SU-DHL-6 (cell line): Measurements from ENCODE around the gene RHOXF2.
"Not testable (repeated sequence)": the region's sequence is repeated elsewhere in the genome, so short reads cannot be mapped to it uniquely, and the experiment has no call there.

Source experiments
- H2AFZ ChIP-seq: fragments of 200-600 bp; sonication (generic); 2 replicates; pipeline ENCODE4 v1.6.1; 2014; ENCODE audit warnings: low read depth, mild to moderate bottlenecking, moderate library complexity, mixed read lengths, antibody characterized with exemption, low read length; ENCODE audit not compliant: severe bottlenecking
- H3F3A ChIP-seq: fragments of 200-600 bp; shearing (Covaris generic); 2 replicates; pipeline ENCODE4 v1.6.0; 2016; ENCODE audit warnings: antibody characterized with exemption, mild to moderate bottlenecking; ENCODE audit not compliant: insufficient read depth
- H3K27ac ChIP-seq: fragments of 200-600 bp; sonication (generic); 2 replicates; pipeline ENCODE4 v1.5.1; 2016; ENCODE audit warnings: low read depth, mild to moderate bottlenecking, low read length, moderate library complexity, mixed read lengths
- H3K27me3 ChIP-seq: fragments of 200-600 bp; sonication (generic), shearing (Covaris generic); 2 replicates; pipeline ENCODE4 v1.6.0; 2014; ENCODE audit warnings: mild to moderate bottlenecking, low read length
- H3K36me3 ChIP-seq: fragments of 200-600 bp; sonication (generic); 2 replicates; pipeline ENCODE4 v1.6.1; 2014; ENCODE audit warnings: mild to moderate bottlenecking, low read length, mixed read lengths
- H3K4me2 ChIP-seq: fragments of 300-600, 200-600 bp; shearing (Covaris generic), sonication (generic); 2 replicates; pipeline ENCODE4 v1.6.0; 2014; ENCODE audit warnings: low read length, low read depth, mild to moderate bottlenecking; ENCODE audit not compliant: poor library complexity, severe bottlenecking
- H3K4me3 ChIP-seq: fragments of 200-600 bp; sonication (generic); 2 replicates; pipeline ENCODE4 v1.5.1; 2014; ENCODE audit warnings: antibody characterized with exemption, low read length, mild to moderate bottlenecking, mixed read lengths; ENCODE audit not compliant: insufficient read depth, poor library complexity, severe bottlenecking
- H3K79me2 ChIP-seq: fragments of 200-600 bp; sonication (generic); 2 replicates; pipeline ENCODE4 v1.6.1; 2014; ENCODE audit warnings: mild to moderate bottlenecking, low read length, moderate library complexity; ENCODE audit not compliant: insufficient read depth
- H3K9ac ChIP-seq: fragments of 200-600 bp; sonication (generic); 2 replicates; pipeline ENCODE4 v1.7.0; 2014; ENCODE audit warnings: mild to moderate bottlenecking, low read length
- H3K9me2 ChIP-seq: fragments of 200-600 bp; sonication (generic); replicated peaks from 2 replicates; pipeline ENCODE4 v1.6.1; 2014; ENCODE audit warnings: low read length; ENCODE audit not compliant: insufficient read depth
- H3K9me3 ChIP-seq: fragments of 200-600 bp; sonication (generic); 2 replicates; pipeline ENCODE4 v1.6.1; 2014; ENCODE audit warnings: low read length, mixed read lengths; ENCODE audit not compliant: insufficient read depth
- H4K20me1 ChIP-seq: fragments of 200-600 bp; sonication (generic); 2 replicates; pipeline ENCODE4 v1.6.1; 2014; ENCODE audit warnings: low read depth, mild to moderate bottlenecking, antibody characterized with exemption, low read length, moderate library complexity, mixed read lengths
- EZH2phosphoT487 ChIP-seq: fragments of 200-600 bp; sonication (generic), shearing (Covaris generic); conservative IDR thresholded peaks from 2 replicates; pipeline ENCODE4 v1.6.1; 2018; ENCODE audit warnings: mild to moderate bottlenecking, antibody characterized with exemption, low read length, moderate library complexity, mixed read lengths
- TF ChIP-seq, protein P1 (sequence below): fragments of 200-600 bp; sonication (generic); IDR thresholded peaks from one replicate; pipeline ENCODE4 v1.5.1; 2017; ENCODE audit warnings: antibody characterized with exemption, mild to moderate bottlenecking, low read length, moderate library complexity; ENCODE audit not compliant: insufficient read depth, poor library complexity, severe bottlenecking

The RHOXF2 gene

DNA sequence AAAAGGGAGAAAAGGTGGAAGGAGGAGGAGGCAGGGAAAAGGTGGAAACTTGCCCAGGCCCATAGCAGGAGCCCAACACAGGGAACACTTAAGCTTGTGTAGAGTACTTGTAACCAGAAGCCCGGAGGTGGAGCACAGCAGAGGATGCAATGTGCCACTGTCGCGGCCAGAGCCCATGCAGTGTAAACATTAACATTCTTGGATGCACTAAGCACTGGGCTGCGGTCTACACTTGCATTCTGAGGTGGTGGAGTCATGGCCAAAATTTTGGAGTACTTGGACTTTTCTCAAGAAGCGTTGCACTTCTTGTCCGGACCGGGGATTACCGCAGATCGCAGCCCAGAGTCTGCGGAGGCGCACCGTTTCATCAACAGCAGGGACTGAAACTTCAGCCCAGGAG, 38.2 kb upstream of the RHOXF2 start:
- H3K9me2 ChIP-seq: no peaks in the 10 kb centered on the region
- H3K9me3 ChIP-seq: no peaks in the 10 kb centered on the region
- H3K27ac ChIP-seq: no peak overlapping the region
- H3K4me3 ChIP-seq: no peak overlapping the region
- H3K4me2 ChIP-seq: no peak overlapping the region
- no peaks in the 10 kb centered on the region for H3F3A ChIP-seq
- no peak overlapping the region for H3K9ac ChIP-seq
- no peaks in the 10 kb centered on the region for H3K27me3 ChIP-seq
- no peak overlapping the region for H2AFZ ChIP-seq
- no peak for TF ChIP-seq EZH2phosphoT487
- TF ChIP-seq, protein P1, sequence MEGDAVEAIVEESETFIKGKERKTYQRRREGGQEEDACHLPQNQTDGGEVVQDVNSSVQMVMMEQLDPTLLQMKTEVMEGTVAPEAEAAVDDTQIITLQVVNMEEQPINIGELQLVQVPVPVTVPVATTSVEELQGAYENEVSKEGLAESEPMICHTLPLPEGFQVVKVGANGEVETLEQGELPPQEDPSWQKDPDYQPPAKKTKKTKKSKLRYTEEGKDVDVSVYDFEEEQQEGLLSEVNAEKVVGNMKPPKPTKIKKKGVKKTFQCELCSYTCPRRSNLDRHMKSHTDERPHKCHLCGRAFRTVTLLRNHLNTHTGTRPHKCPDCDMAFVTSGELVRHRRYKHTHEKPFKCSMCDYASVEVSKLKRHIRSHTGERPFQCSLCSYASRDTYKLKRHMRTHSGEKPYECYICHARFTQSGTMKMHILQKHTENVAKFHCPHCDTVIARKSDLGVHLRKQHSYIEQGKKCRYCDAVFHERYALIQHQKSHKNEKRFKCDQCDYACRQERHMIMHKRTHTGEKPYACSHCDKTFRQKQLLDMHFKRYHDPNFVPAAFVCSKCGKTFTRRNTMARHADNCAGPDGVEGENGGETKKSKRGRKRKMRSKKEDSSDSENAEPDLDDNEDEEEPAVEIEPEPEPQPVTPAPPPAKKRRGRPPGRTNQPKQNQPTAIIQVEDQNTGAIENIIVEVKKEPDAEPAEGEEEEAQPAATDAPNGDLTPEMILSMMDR: no peak
- no peaks in the 10 kb centered on the region for H3K79me2 ChIP-seq
- H4K20me1 ChIP-seq: no peaks in the 10 kb centered on the region
- no peaks in the 10 kb centered on the region for H3K36me3 ChIP-seq

DNA sequence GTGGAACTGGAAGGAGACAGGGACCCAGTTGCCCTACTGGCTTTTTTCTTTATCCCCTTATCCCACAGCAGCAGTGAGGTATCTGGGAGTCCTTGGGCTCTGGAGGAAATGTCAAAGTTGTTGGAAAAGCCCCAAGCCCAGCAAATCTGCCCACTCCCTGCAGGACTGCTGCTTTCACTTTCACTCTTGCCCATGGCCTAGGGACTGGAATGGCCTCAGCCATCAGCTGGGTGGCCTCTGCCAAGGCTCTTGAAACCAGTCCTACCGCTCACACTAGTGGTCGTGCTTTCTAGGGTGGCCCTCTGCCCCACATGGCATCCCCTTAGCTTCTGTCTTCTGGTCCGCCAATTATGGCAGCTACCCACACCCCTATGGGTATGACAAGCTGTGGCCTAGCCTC, 33.0 kb upstream of the RHOXF2 start:
- Histone ChIP-seq H3K9me2 (no peaks in the 10 kb centered on the region), H3K36me3 (no peaks in the 10 kb centered on the region), H3K27me3 (no peaks in the 10 kb centered on the region), H3K9ac (no peak overlapping the region), H3K27ac (no peak overlapping the region), H3K4me3 (no peak overlapping the region), H3K79me2 (no peaks in the 10 kb centered on the region), H4K20me1 (no peaks in the 10 kb centered on the region), H3K9me3 (no peaks in the 10 kb centered on the region), H3F3A (no peaks in the 10 kb centered on the region), H3K4me2 (no peak overlapping the region), H2AFZ (no peak overlapping the region)
- TF ChIP-seq EZH2phosphoT487: no peak
- TF ChIP-seq, protein P1: no peak

DNA sequence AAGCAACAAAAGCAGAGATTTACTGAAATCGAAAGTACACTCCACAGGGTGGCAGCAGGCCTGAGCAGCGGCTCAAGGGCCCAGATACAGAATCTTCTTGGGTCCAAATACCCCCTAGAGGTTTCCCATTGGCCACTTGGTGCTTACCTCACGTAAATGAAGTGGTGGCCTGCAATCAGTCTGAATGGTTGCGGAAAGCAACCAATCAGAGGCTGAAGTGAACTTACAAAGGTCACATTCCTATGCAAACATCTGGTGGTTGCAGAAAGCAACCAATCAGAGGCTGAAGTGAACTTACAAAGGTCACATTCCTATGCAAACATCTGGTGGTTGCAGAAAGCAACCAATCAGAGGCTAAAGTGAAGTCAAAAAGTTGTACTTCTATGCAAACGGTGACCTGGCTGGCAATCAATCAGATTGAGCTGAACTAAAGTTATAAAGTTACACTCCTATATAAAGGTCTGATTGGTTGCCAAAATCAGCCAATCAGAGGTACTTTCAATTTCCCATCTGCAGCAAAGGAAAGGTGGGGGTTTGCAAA, 30.0 kb upstream of the RHOXF2 start:
- not testable (repeated sequence) for H3K9me2 ChIP-seq, H3K27ac ChIP-seq, H3K9me3 ChIP-seq, H3F3A ChIP-seq, H3K36me3 ChIP-seq, H3K4me3 ChIP-seq, H3K79me2 ChIP-seq, H3K9ac ChIP-seq, H3K4me2 ChIP-seq, H4K20me1 ChIP-seq, H2AFZ ChIP-seq, H3K27me3 ChIP-seq

DNA sequence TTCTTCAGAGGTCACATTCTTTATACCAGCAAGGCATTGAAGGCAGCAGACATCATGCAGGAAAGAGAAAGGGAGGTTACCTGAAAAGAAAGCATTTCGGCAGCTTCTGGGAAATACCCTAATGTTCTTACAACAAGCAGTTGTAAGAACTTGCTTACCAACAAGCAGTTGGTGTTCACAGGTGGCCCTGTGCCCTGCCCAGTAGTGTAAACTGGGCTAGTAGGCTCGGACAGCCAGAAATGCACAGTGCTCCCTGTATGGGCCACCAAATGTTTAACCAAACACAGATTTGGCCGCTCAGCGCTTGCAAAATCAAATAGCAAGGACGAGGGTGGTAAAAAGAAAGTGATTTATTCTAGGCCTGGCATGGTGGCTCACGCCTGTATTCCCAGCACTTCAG, 22.3 kb upstream of the RHOXF2 start:
- no peak overlapping the region for H3K4me3 ChIP-seq
- no peak overlapping the region for H3K4me2 ChIP-seq
- no peaks in the 10 kb centered on the region for H3F3A ChIP-seq
- TF ChIP-seq, protein P1: no peak
- TF ChIP-seq EZH2phosphoT487: no peak
- H3K27me3 ChIP-seq: no peaks in the 10 kb centered on the region
- no peaks in the 10 kb centered on the region for H4K20me1 ChIP-seq
- no peak overlapping the region for H3K27ac ChIP-seq
- H3K9me2 ChIP-seq: no peaks in the 10 kb centered on the region
- no peaks in the 10 kb centered on the region for H3K79me2 ChIP-seq
- no peak overlapping the region for H3K9ac ChIP-seq
- no peaks in the 10 kb centered on the region for H3K36me3 ChIP-seq
- H3K9me3 ChIP-seq: no peaks in the 10 kb centered on the region
- H2AFZ ChIP-seq: no peak overlapping the region
